ENCODE measurements around the gene RNF19B.

GRCh38 chr1:32971156-32971555 is 6.5 kb upstream of the RNF19B start:
- TF ChIP-seq ZBTB7A (IDR thresholded peaks at IDR 0.05; ENCODE audit: low read depth), result no peak
- TF ChIP-seq FOXM1 (IDR thresholded peaks at IDR 0.05; ENCODE audit: borderline replicate concordance, low read depth), result no peak
- TF ChIP-seq EGR1 (IDR thresholded peaks at IDR 0.05), result no peak
- TF ChIP-seq REST (IDR thresholded peaks at IDR 0.05; ENCODE audit: low read depth), result no peak
- TF ChIP-seq CREB1 (IDR thresholded peaks at IDR 0.05; ENCODE audit: low read depth), result no peak
